IPS-15b (cell line): ENCODE results near the gene KCNQ4.

Experiments used
- H3K27me3 ChIP-seq: one replicate; pipeline ENCODE4 v1.6.1; 2013; ENCODE audit warnings: low read length; ENCODE audit not compliant: control insufficient read depth, insufficient read depth
- H3K36me3 ChIP-seq: one replicate; pipeline ENCODE4 v1.6.1; 2013; ENCODE audit warnings: low read length; ENCODE audit not compliant: control insufficient read depth, insufficient read depth
- H3K4me1 ChIP-seq: one replicate; pipeline ENCODE4 v1.6.1; 2013; ENCODE audit warnings: mild to moderate bottlenecking, low read length; ENCODE audit not compliant: control insufficient read depth, insufficient read depth
- H3K4me3 ChIP-seq: one replicate; pipeline ENCODE4 v1.5.1; 2013; ENCODE audit warnings: low read depth, low read length
- H3K9ac ChIP-seq: one replicate; pipeline ENCODE4 v1.6.1; 2013; ENCODE audit warnings: low read depth, mild to moderate bottlenecking, low read length
- H3K9me3 ChIP-seq: one replicate; pipeline ENCODE4 v1.6.1; 2013; ENCODE audit warnings: mild to moderate bottlenecking, low read length; ENCODE audit not compliant: control insufficient read depth, insufficient read depth

Gene KCNQ4

DNA sequence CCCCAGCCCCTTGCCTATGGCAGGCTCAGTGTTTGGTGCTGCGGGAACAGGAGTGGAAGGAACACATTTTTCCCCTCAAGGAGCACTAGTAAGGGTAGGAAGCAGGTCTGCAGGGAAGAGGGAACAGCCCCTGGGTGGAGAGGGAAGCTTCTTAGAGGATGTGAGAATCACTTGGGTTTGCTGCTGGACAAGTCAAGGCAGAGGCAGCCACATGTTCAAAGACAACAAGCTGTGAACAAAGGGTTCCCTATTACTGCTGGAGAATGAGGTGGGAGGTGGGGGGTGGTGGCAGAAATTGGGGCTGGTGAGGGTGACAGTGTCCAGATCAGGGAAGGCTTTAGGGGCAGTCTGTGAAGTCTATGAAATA lies 103.4 kb downstream of the KCNQ4 start:
- no peaks in the 10 kb centered on the region for H3K9me3 ChIP-seq
- H3K9ac ChIP-seq = no peak overlapping the region
- no peaks in the 10 kb centered on the region for H3K4me1 ChIP-seq

DNA sequence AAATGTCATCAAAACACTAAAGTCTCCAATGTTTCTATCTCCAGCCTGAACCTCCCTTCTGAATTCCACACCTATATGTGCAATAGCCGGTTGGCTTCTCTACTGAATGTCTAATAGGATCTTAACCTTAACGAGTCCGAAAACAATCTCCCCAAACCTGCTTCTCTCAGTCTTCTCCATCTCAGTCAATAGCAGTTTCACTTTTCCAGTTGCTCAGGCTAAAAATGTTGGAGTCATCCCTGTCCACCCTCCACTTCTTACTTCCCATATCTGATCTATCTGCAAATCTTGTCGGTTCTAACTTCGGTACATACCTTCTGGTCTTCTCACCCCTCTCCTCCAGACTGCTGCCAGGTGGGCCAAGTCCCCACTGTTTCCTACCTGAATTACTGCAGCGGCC lies 104.1 kb downstream of the KCNQ4 start:
- no peak overlapping the region for H3K4me3 ChIP-seq
- H3K9me3 ChIP-seq = no peaks in the 10 kb centered on the region
- no peak overlapping the region for H3K9ac ChIP-seq
- H3K27me3 ChIP-seq = peaks cover 25% of the 10 kb centered on the region
- H3K4me1 ChIP-seq = no peaks in the 10 kb centered on the region
- H3K36me3 ChIP-seq = no peaks in the 10 kb centered on the region

More for the DNA sequence above, 103.4 kb downstream of the KCNQ4 start:
- Histone ChIP-seq H3K36me3 (no peaks in the 10 kb centered on the region), H3K4me3 (no peak overlapping the region), H3K27me3 (peaks cover 25% of the 10 kb centered on the region)
